ENCODE results near the gene SLC25A52. TPM values are rescaled to one million over a fixed set of nuclear protein-coding genes. Genes with fewer than 3 reads are reported as not detected.

Gene SLC25A52
- total RNA-seq, 2 experiments from 2014 or later: not detected

GRCh38 chr18:31783059-31783458 is 22.4 kb upstream of the SLC25A52 start:
- CTCF ChIA-PET (ENCODE audit: unreplicated experiment): no interaction called here

GRCh38 chr18:31778391-31778950 is 17.8 kb upstream of the SLC25A52 start:
- no peaks in the 10 kb centered on the region for H4K20me1 ChIP-seq (ENCODE audit: insufficient read depth, low read length)
- DNase-seq (ENCODE audit: low spot score): no peak
- no peaks in the 10 kb centered on the region for H3K79me2 ChIP-seq (ENCODE audit: insufficient read depth, low read depth, low read length)
- no peak overlapping the region for H3K27ac ChIP-seq (ENCODE audit: low read depth, low read length, poor library complexity, severe bottlenecking)
- TF ChIP-seq EZH2phosphoT487 (IDR thresholded peaks at IDR 0.05; ENCODE audit: borderline replicate concordance, low read depth, low read length): no peak
- H3K4me1 ChIP-seq (ENCODE audit: insufficient read depth, low read length, poor library complexity, severe bottlenecking): no peaks in the 10 kb centered on the region
- no peak overlapping the region for H2AFZ ChIP-seq (ENCODE audit: low read length)
- H3K36me3 ChIP-seq (ENCODE audit: insufficient read depth, low read length): no peaks in the 10 kb centered on the region
- H3K4me3 ChIP-seq (ENCODE audit: low read depth, low read length, poor library complexity, severe bottlenecking): no peak overlapping the region
- H3K9me3 ChIP-seq (ENCODE audit: low read length): no peaks in the 10 kb centered on the region
- ChIA-PET CTCF (ENCODE audit: unreplicated experiment) (no interaction called here), POLR2A (no interaction called here)
- BruUV-seq (replicated peaks): no TSS peak
- H3K9me2 ChIP-seq (ENCODE audit: insufficient read depth, low read length): no peaks in the 10 kb centered on the region
- H3K4me2 ChIP-seq (ENCODE audit: low read length): no peak overlapping the region
- intact Hi-C loops (cut with micrococcal nuclease; ENCODE audit: unreplicated experiment): no loop called here

More at GRCh38 chr18:31783059-31783458, 22.4 kb upstream of the SLC25A52 start:
- Histone ChIP-seq H3K9me3 (ENCODE audit: low read length) (no peaks in the 10 kb centered on the region), H2AFZ (ENCODE audit: low read length) (no peak overlapping the region), H3K79me2 (ENCODE audit: insufficient read depth, low read depth, low read length) (no peaks in the 10 kb centered on the region), H3K4me1 (ENCODE audit: insufficient read depth, low read length, poor library complexity, severe bottlenecking) (no peaks in the 10 kb centered on the region), H3K36me3 (ENCODE audit: insufficient read depth, low read length) (no peaks in the 10 kb centered on the region), H3K4me2 (ENCODE audit: low read length) (no peak overlapping the region), H3K9me2 (ENCODE audit: insufficient read depth, low read length) (no peaks in the 10 kb centered on the region), H4K20me1 (ENCODE audit: insufficient read depth, low read length) (no peaks in the 10 kb centered on the region), H3K4me3 (ENCODE audit: low read depth, low read length, poor library complexity, severe bottlenecking) (no peak overlapping the region), H3K27ac (ENCODE audit: low read depth, low read length, poor library complexity, severe bottlenecking) (no peak overlapping the region)
- intact Hi-C loops (cut with micrococcal nuclease; ENCODE audit: unreplicated experiment): no loop called here
- POLR2A ChIA-PET: interaction anchor here (0.7 kb wide), 1 partner anchor 204 kb away, joined by 3 read pairs; no protein-coding TSS in a partner anchor
- BruUV-seq (replicated peaks): no TSS peak
- no peak for TF ChIP-seq CTCF (conservative IDR thresholded peaks at IDR 0.05; ENCODE audit: low read length)
- no peak for TF ChIP-seq EZH2phosphoT487 (IDR thresholded peaks at IDR 0.05; ENCODE audit: borderline replicate concordance, low read depth, low read length)
- DNase-seq (ENCODE audit: low spot score): no peak

- H3K79me2 ChIP-seq (ENCODE audit: insufficient read depth, low read depth, low read length): no peaks in the 10 kb centered on the region
- CTCF ChIA-PET (ENCODE audit: unreplicated experiment): no interaction called here
- H3K27ac ChIP-seq (ENCODE audit: low read depth, low read length, poor library complexity, severe bottlenecking): no peak overlapping the region
- TF ChIP-seq CTCF (conservative IDR thresholded peaks at IDR 0.05; ENCODE audit: low read length): no peak
- no peak for TF ChIP-seq EZH2phosphoT487 (IDR thresholded peaks at IDR 0.05; ENCODE audit: borderline replicate concordance, low read depth, low read length)
- H4K20me1 ChIP-seq (ENCODE audit: insufficient read depth, low read length): no peaks in the 10 kb centered on the region
- no peak overlapping the region for H3K4me3 ChIP-seq (ENCODE audit: low read depth, low read length, poor library complexity, severe bottlenecking)
- no peak overlapping the region for H3K4me2 ChIP-seq (ENCODE audit: low read length)
- H3K36me3 ChIP-seq (ENCODE audit: insufficient read depth, low read length): no peaks in the 10 kb centered on the region
- no peak overlapping the region for H2AFZ ChIP-seq (ENCODE audit: low read length)
- POLR2A ChIA-PET: no interaction called here
- BruUV-seq (replicated peaks): no TSS peak
- intact Hi-C loops (cut with micrococcal nuclease; ENCODE audit: unreplicated experiment): no loop called here
- no peak for DNase-seq (ENCODE audit: low spot score)
- no peaks in the 10 kb centered on the region for H3K4me1 ChIP-seq (ENCODE audit: insufficient read depth, low read length, poor library complexity, severe bottlenecking)
- H3K9me3 ChIP-seq (ENCODE audit: low read length): no peaks in the 10 kb centered on the region
- H3K9me2 ChIP-seq (ENCODE audit: insufficient read depth, low read length): no peaks in the 10 kb centered on the region
Measured at GRCh38 chr18:31776093-31776492, 15.4 kb upstream of the SLC25A52 start.

Data from OCI-LY7 (cell line).